ENCODE measurements around the gene PPARA.

Gene PPARA

GRCh38 chr22:46125816-46126765, 24.2 kb upstream of the PPARA start:
- Histone ChIP-seq H3K4me3 (ENCODE audit: low read depth, low read length, poor library complexity, severe bottlenecking) (no peak overlapping the region), H3K9me2 (ENCODE audit: low read depth, low read length) (no peaks in the 10 kb centered on the region), H4K20me1 (ENCODE audit: insufficient read depth, low read length) (no peaks in the 10 kb centered on the region), H3K9me3 (ENCODE audit: low read length) (no peaks in the 10 kb centered on the region), H3K27ac (ENCODE audit: low read depth, low read length, poor library complexity, severe bottlenecking) (no peak overlapping the region), H3K4me2 (ENCODE audit: low read length) (no peak overlapping the region), H3K4me1 (ENCODE audit: insufficient read depth, low read length, severe bottlenecking) (peaks cover 17% of the 10 kb centered on the region), H3K36me3 (ENCODE audit: insufficient read depth, low read length) (no peaks in the 10 kb centered on the region), H2AFZ (ENCODE audit: low read length) (no peak overlapping the region), H3F3A (ENCODE audit: insufficient read depth, low read length) (no peaks in the 10 kb centered on the region), H3K9ac (ENCODE audit: low read length) (no peak overlapping the region), H3K27me3 (ENCODE audit: insufficient read depth, low read length) (peaks cover 7% of the 10 kb centered on the region), H3K79me2 (ENCODE audit: insufficient read depth, low read length) (no peaks in the 10 kb centered on the region)
- TF ChIP-seq CTCF (IDR thresholded peaks at IDR 0.05; ENCODE audit: low read length) (no peak), EZH2 (IDR thresholded peaks at IDR 0.05; ENCODE audit: borderline replicate concordance, low read length) (no peak)

GRCh38 chr22:46126853-46127385, 23.4 kb upstream of the PPARA start:
- H3K4me3 ChIP-seq (ENCODE audit: low read depth, low read length, poor library complexity, severe bottlenecking), result no peak overlapping the region
- no peaks in the 10 kb centered on the region for H3K9me2 ChIP-seq (ENCODE audit: low read depth, low read length)
- no peak overlapping the region for H3K4me2 ChIP-seq (ENCODE audit: low read length)
- H3F3A ChIP-seq (ENCODE audit: insufficient read depth, low read length), result no peaks in the 10 kb centered on the region
- no peak overlapping the region for H3K9ac ChIP-seq (ENCODE audit: low read length)
- TF ChIP-seq EZH2 (IDR thresholded peaks at IDR 0.05; ENCODE audit: borderline replicate concordance, low read length), result no peak
- no peak for TF ChIP-seq CTCF (IDR thresholded peaks at IDR 0.05; ENCODE audit: low read length)
- H3K27me3 ChIP-seq (ENCODE audit: insufficient read depth, low read length), result peaks cover 7% of the 10 kb centered on the region; the same call in 1 of the 2 replicates
- H3K4me1 ChIP-seq (ENCODE audit: insufficient read depth, low read length, severe bottlenecking), result peaks cover 17% of the 10 kb centered on the region
- no peak overlapping the region for H3K27ac ChIP-seq (ENCODE audit: low read depth, low read length, poor library complexity, severe bottlenecking)
- no peaks in the 10 kb centered on the region for H3K79me2 ChIP-seq (ENCODE audit: insufficient read depth, low read length)
- H4K20me1 ChIP-seq (ENCODE audit: insufficient read depth, low read length), result no peaks in the 10 kb centered on the region
- H2AFZ ChIP-seq (ENCODE audit: low read length), result no peak overlapping the region
- H3K9me3 ChIP-seq (ENCODE audit: low read length), result no peaks in the 10 kb centered on the region
- no peaks in the 10 kb centered on the region for H3K36me3 ChIP-seq (ENCODE audit: insufficient read depth, low read length)

GRCh38 chr22:46127556-46127955, 22.8 kb upstream of the PPARA start:
- Histone ChIP-seq H3F3A (ENCODE audit: insufficient read depth, low read length) (no peaks in the 10 kb centered on the region), H3K36me3 (ENCODE audit: insufficient read depth, low read length) (no peaks in the 10 kb centered on the region), H3K4me1 (ENCODE audit: insufficient read depth, low read length, severe bottlenecking) (peaks cover 16% of the 10 kb centered on the region), H3K27me3 (ENCODE audit: insufficient read depth, low read length) (peaks cover 7% of the 10 kb centered on the region; the same call in 1 of the 2 replicates), H3K4me3 (ENCODE audit: low read depth, low read length, poor library complexity, severe bottlenecking) (no peak overlapping the region), H3K4me2 (ENCODE audit: low read length) (no peak overlapping the region), H3K9me3 (ENCODE audit: low read length) (no peaks in the 10 kb centered on the region), H3K9ac (ENCODE audit: low read length) (no peak overlapping the region), H2AFZ (ENCODE audit: low read length) (no peak overlapping the region), H4K20me1 (ENCODE audit: insufficient read depth, low read length) (no peaks in the 10 kb centered on the region), H3K27ac (ENCODE audit: low read depth, low read length, poor library complexity, severe bottlenecking) (no peak overlapping the region), H3K79me2 (ENCODE audit: insufficient read depth, low read length) (no peaks in the 10 kb centered on the region), H3K9me2 (ENCODE audit: low read depth, low read length) (no peaks in the 10 kb centered on the region)
- no peak for TF ChIP-seq CTCF (IDR thresholded peaks at IDR 0.05; ENCODE audit: low read length)
- no peak for TF ChIP-seq EZH2 (IDR thresholded peaks at IDR 0.05; ENCODE audit: borderline replicate concordance, low read length)

Measured in OCI-LY1 (cell line).